K562 (cell line): ENCODE results near the gene WWC2. TPM values are rescaled to one million over a fixed set of nuclear protein-coding genes. Genes with fewer than 3 reads are reported as not detected.

ENCODE experiments used
- ARID3B ChIP-seq: fragments of 250-450 bp; sonication (Bioruptor Pico); IDR thresholded peaks from 2 replicates; pipeline ENCODE4 v1.4.0; 2020; ENCODE audit warnings: borderline replicate concordance
- CEBPB ChIP-seq: fragments of 450-650 bp; IDR thresholded peaks from 2 replicates; pipeline ENCODE4 v1.6.1; 2016; ENCODE audit warnings: missing genetic modification characterization, missing compliant biosample characterization
- CREM ChIP-seq: IDR thresholded peaks from 2 replicates; pipeline ENCODE4 v1.6.1; 2014; ENCODE audit warnings: antibody characterized with exemption, low read depth
- DEAF1 ChIP-seq: fragments of 450-650 bp; formaldehyde crosslinking; IDR thresholded peaks from 2 replicates; pipeline ENCODE4 v1.4.0; 2020; ENCODE audit warnings: mild to moderate bottlenecking, moderate library complexity
- KDM2B ChIP-seq: fragments of 250-450 bp; sonication (Bioruptor Pico); IDR thresholded peaks from 2 replicates; pipeline ENCODE4 v1.8.0; 2021; ENCODE audit warnings: mild to moderate bottlenecking, moderate library complexity
- POLR2AphosphoS5 ChIP-seq: IDR thresholded peaks from 2 replicates; pipeline ENCODE4 v1.6.1; 2011; ENCODE audit warnings: mild to moderate bottlenecking, low read depth, low read length, moderate library complexity; ENCODE audit not compliant: control insufficient read depth, insufficient read depth
- POLR2G ChIP-seq: fragments of 200-400 bp; formaldehyde crosslinking; IDR thresholded peaks from 2 replicates; pipeline ENCODE4 v1.6.1; 2017; ENCODE audit warnings: low read depth, mild to moderate bottlenecking, antibody characterized with exemption, low read length, moderate library complexity
- RB1 ChIP-seq: fragments of 450-650 bp; IDR thresholded peaks from 2 replicates; pipeline ENCODE4 v1.6.1; 2017; ENCODE audit warnings: low read depth, mild to moderate bottlenecking
- SMARCA4 ChIP-seq: fragments of 450-650 bp; IDR thresholded peaks from 2 replicates; pipeline ENCODE4 v1.6.1; 2016
- TAF15 ChIP-seq: fragments of 200-400 bp; formaldehyde crosslinking; IDR thresholded peaks from 2 replicates; pipeline ENCODE4 v1.6.1; 2017; ENCODE audit warnings: mild to moderate bottlenecking, low read depth, low read length, moderate library complexity
- TEAD4 ChIP-seq, 2 experiments: sonication (generic) in 1 of 2; formaldehyde crosslinking in 1 of 2; IDR thresholded peaks; 2 replicates each; pipeline versions ENCODE4 v1.6.1 to v1.8.0; 2012 to 2022; ENCODE audit warnings: borderline replicate concordance in 1 of 2, inconsistent platforms in 1 of 2, low read length in 1 of 2, mild to moderate bottlenecking in 1 of 2, missing genetic modification reagents in 1 of 2
- TRIM25 ChIP-seq: fragments of 450-650 bp; IDR thresholded peaks from 2 replicates; pipeline ENCODE4 v1.7.0; 2016; ENCODE audit warnings: borderline replicate concordance
- USF1 ChIP-seq: sonication (generic); formaldehyde crosslinking; IDR thresholded peaks from 2 replicates; pipeline ENCODE4 v1.9.0; 2022; ENCODE audit warnings: mild to moderate bottlenecking, missing genetic modification reagents
- XRCC5 ChIP-seq: fragments of 200-400 bp; formaldehyde crosslinking; IDR thresholded peaks from 2 replicates; pipeline ENCODE4 v1.6.1; 2017; ENCODE audit warnings: low read depth, mild to moderate bottlenecking, low read length
- ZBTB33 ChIP-seq: sonication (generic); formaldehyde crosslinking; IDR thresholded peaks from 2 replicates; pipeline ENCODE4 v1.8.1; 2023; ENCODE audit warnings: mild to moderate bottlenecking, missing genetic modification reagents
- ZNF12 ChIP-seq: sonication (generic); formaldehyde crosslinking; IDR thresholded peaks from 2 replicates; pipeline ENCODE4 v1.4.0; 2020; ENCODE audit warnings: mild to moderate bottlenecking, missing genetic modification reagents
- ZNF3 ChIP-seq: fragments of 250-450 bp; sonication (Bioruptor Pico); IDR thresholded peaks from 2 replicates; pipeline ENCODE4 v1.5.0; 2021; ENCODE audit warnings: mild to moderate bottlenecking, moderate library complexity
- polyA plus RNA-seq, 8 experiments: library from polyadenylated mRNA; depleted of rRNA in 4 of 8; stranded (reverse) in 5 of 8; unstranded in 3 of 8; fragments of >200 nt; fragmentation: Nextera tagmentation in 2 of 8; fragmentation: Illumina TruSeq in 1 of 8; extraction: Ambion mirVana in 2 of 8; extraction: Trizol in 1 of 8; gene quantifications; 2 replicates each; pipeline versions ENCODE4 v1.2.1 to v1.2.3, GENCODE V29; 2011 to 2014; ENCODE audit warnings: inconsistent platforms in 1 of 8, missing spikeins in 1 of 8
- total RNA-seq, 7 experiments: library from RNA; depleted of rRNA in 6 of 7; stranded (reverse); fragments of >200 nt in 6 of 7; fragmentation: Illumina TruSeq in 2 of 7; extraction: Trizol in 2 of 7; gene quantifications; 2 replicates each; pipeline versions ENCODE4 v1.2.1 to v1.2.3, GENCODE V29; 2011 to 2021; ENCODE audit warnings: low replicate concordance in 1 of 7

Gene WWC2
- total and polyA plus RNA-seq, 9 of the 15 experiments (the other 6 are each of a cell fraction or from before 2014, with no cell fraction given), result 3.7 to 39.4 (median 19.6) TPM

GRCh38 chr4:183182873-183183725 is 84.0 kb downstream of the WWC2 start (continued):
- no peak for TF ChIP-seq RB1
- peak; percentile 65; the same call in 1 of the 2 replicates for TF ChIP-seq ZBTB33 (CRISPR knock-in tag)
- TF ChIP-seq ZNF3 (CRISPR knock-in tag), result no peak
- peak; percentile 62; the same call in 1 of the 2 replicates for TF ChIP-seq TEAD4 (IDR thresholded peaks at IDR 0.05; ENCODE audit: low read length)
- no peak for TF ChIP-seq TEAD4 (CRISPR knock-in tag; IDR thresholded peaks at IDR 0.05; ENCODE audit: borderline replicate concordance)
- TF ChIP-seq TRIM25, result no peak
- no peak for TF ChIP-seq XRCC5
- TF ChIP-seq POLR2G, result no peak
- no peak for TF ChIP-seq DEAF1
- peak; percentile 92 for TF ChIP-seq SMARCA4
- TF ChIP-seq ZNF12 (CRISPR knock-in tag), result no peak
- no peak for TF ChIP-seq ARID3B (CRISPR knock-in tag)
- no peak for TF ChIP-seq TAF15
- TF ChIP-seq USF1 (CRISPR knock-in tag), result no peak
- peak; percentile 71 for TF ChIP-seq CEBPB (tag)
- no peak for TF ChIP-seq POLR2AphosphoS5
- TF ChIP-seq KDM2B (CRISPR knock-in tag), result no peak
- peak; percentile 62 for TF ChIP-seq CREM
